Brain microvascular endothelial cell (primary cell): ENCODE data around the gene TF.

ENCODE experiments used
- DNase-seq: peaks from one replicate; pipeline ENCODE4 v3.0.0-alpha.2; 2020
- H3K27ac ChIP-seq: fragments of 250-450 bp; sonication (Bioruptor Pico); 2 replicates; pipeline ENCODE4 v1.5.1; 2020; ENCODE audit warnings: mild to moderate bottlenecking, moderate library complexity
- H3K27me3 ChIP-seq: fragments of 250-450 bp; sonication (Bioruptor Pico); replicated peaks from 2 replicates; pipeline ENCODE4 v1.5.1; 2020; ENCODE audit warnings: mild to moderate bottlenecking
- H3K36me3 ChIP-seq: fragments of 250-450 bp; sonication (Bioruptor Pico); replicated peaks from 2 replicates; pipeline ENCODE4 v1.5.1; 2020; ENCODE audit warnings: mild to moderate bottlenecking
- H3K4me3 ChIP-seq: 2 replicates; pipeline ENCODE4 v1.5.1; 2011; ENCODE audit warnings: low read depth, mild to moderate bottlenecking, control low read depth, low read length, moderate library complexity
- CTCF ChIP-seq: IDR thresholded peaks from 2 replicates; pipeline ENCODE4 v1.5.1; 2011; ENCODE audit warnings: low read depth, mild to moderate bottlenecking, moderate library complexity, low read length, control low read depth, inconsistent platforms; ENCODE audit errors: missing control alignments
- in situ Hi-C: cut with HindIII; loops from 2 replicates; pipeline ENCODE4 v1.10.0; 2017; ENCODE audit warnings: low sequenced_read_pairs, low pct_ligation_motif_present

Gene TF

GRCh38 chr3:133837487-133838295, 91.5 kb downstream of the TF start:
- Histone ChIP-seq H3K36me3 (no peaks in the 10 kb centered on the region), H3K27me3 (no peaks in the 10 kb centered on the region), H3K27ac (no peak overlapping the region), H3K4me3 (no peak overlapping the region)
- in situ Hi-C loops: no loop called here
- no peak for TF ChIP-seq CTCF
- DNase-seq: no peak

GRCh38 chr3:133838296-133838789, 92.2 kb downstream of the TF start:
- Histone ChIP-seq H3K27ac (no peak overlapping the region), H3K36me3 (no peaks in the 10 kb centered on the region), H3K4me3 (no peak overlapping the region), H3K27me3 (no peaks in the 10 kb centered on the region)
- DNase-seq: no peak
- in situ Hi-C loops: no loop called here
- TF ChIP-seq CTCF: no peak

- Histone ChIP-seq H3K27ac (no peak overlapping the region), H3K4me3 (no peak overlapping the region), H3K36me3 (no peaks in the 10 kb centered on the region), H3K27me3 (no peaks in the 10 kb centered on the region)
- no peak for DNase-seq
- in situ Hi-C loops: no loop called here
- TF ChIP-seq CTCF: no peak
Observed at GRCh38 chr3:133838916-133839800, 93.0 kb downstream of the TF start.

- in situ Hi-C loops: no loop called here
- no peaks in the 10 kb centered on the region for H3K27me3 ChIP-seq
- no peak overlapping the region for H3K27ac ChIP-seq
- H3K36me3 ChIP-seq: no peaks in the 10 kb centered on the region
- H3K4me3 ChIP-seq: no peak overlapping the region
- DNase-seq: no peak
- TF ChIP-seq CTCF: no peak
Observed at GRCh38 chr3:133840055-133840737, 94.0 kb downstream of the TF start.

- Histone ChIP-seq H3K27me3 (no peaks in the 10 kb centered on the region), H3K4me3 (no peak overlapping the region), H3K36me3 (no peaks in the 10 kb centered on the region), H3K27ac (no peak overlapping the region)
- DNase-seq: no peak
- in situ Hi-C loops: no loop called here
- TF ChIP-seq CTCF: no peak
Observed at GRCh38 chr3:133840767-133841166, 94.6 kb downstream of the TF start.
